Karpas-422 (cell line): Measurements from ENCODE around the gene UNC119. TPM values are rescaled to one million over a fixed set of nuclear protein-coding genes. Genes with fewer than 3 reads are reported as not detected.
"Not testable (repeated sequence)": the region's sequence is repeated elsewhere in the genome, so short reads cannot be mapped to it uniquely, and the experiment has no call there.

Experiments used
- DNase-seq: peaks from one replicate; pipeline ENCODE4 v3.0.0-alpha.2; 2015
- H2AFZ ChIP-seq: fragments of 200-600 bp; sonication (generic); 2 replicates; pipeline ENCODE4 v1.6.1; 2014; ENCODE audit warnings: antibody characterized with exemption, low read length, mixed read lengths
- H3K27ac ChIP-seq: fragments of 200-600 bp; sonication (generic); 2 replicates; pipeline ENCODE4 v1.5.1; 2014; ENCODE audit warnings: mild to moderate bottlenecking, low read length, moderate library complexity
- H3K27me3 ChIP-seq: fragments of 200-600 bp; sonication (generic); 2 replicates; pipeline ENCODE4 v1.6.1; 2014; ENCODE audit warnings: low read length, mixed read lengths
- H3K36me3 ChIP-seq: fragments of 200-600 bp; sonication (generic); 2 replicates; pipeline ENCODE4 v1.6.1; 2014; ENCODE audit warnings: low read length, mixed read lengths; ENCODE audit not compliant: insufficient read depth
- H3K4me1 ChIP-seq: fragments of 200-600 bp; sonication (generic); 2 replicates; pipeline ENCODE4 v1.6.1; 2014; ENCODE audit warnings: mild to moderate bottlenecking, low read length, mixed read lengths
- H3K4me2 ChIP-seq: fragments of 200-600 bp; sonication (generic); 2 replicates; pipeline ENCODE4 v1.6.1; 2014; ENCODE audit warnings: low read length, low read depth, mild to moderate bottlenecking; ENCODE audit not compliant: poor library complexity, severe bottlenecking
- H3K4me3 ChIP-seq: fragments of 200-600 bp; sonication (generic); 2 replicates; pipeline ENCODE4 v1.5.1; 2014; ENCODE audit warnings: mild to moderate bottlenecking, antibody characterized with exemption, low read length, mixed read lengths
- H3K79me2 ChIP-seq: fragments of 200-600 bp; sonication (generic); 2 replicates; pipeline ENCODE4 v1.6.1; 2014; ENCODE audit warnings: mild to moderate bottlenecking, low read length, mixed read lengths
- H3K9ac ChIP-seq: fragments of 200-600 bp; sonication (generic); 2 replicates; pipeline ENCODE4 v1.6.0; 2014; ENCODE audit warnings: low read length
- H3K9me2 ChIP-seq: fragments of 200-600 bp; sonication (generic), shearing (Covaris generic); replicated peaks from 2 replicates; pipeline ENCODE4 v1.6.0; 2014; ENCODE audit warnings: mild to moderate bottlenecking, low read length, moderate library complexity; ENCODE audit not compliant: insufficient read depth
- H3K9me3 ChIP-seq: fragments of 300-700, 200-600 bp; sonication (generic); 2 replicates; pipeline ENCODE4 v1.6.1; 2014; ENCODE audit warnings: low read length, mixed read lengths
- H4K20me1 ChIP-seq: fragments of 200-600 bp; sonication (generic); 2 replicates; pipeline ENCODE4 v1.6.1; 2014; ENCODE audit warnings: mild to moderate bottlenecking, antibody characterized with exemption, low read length, low read depth; ENCODE audit not compliant: insufficient read depth
- total RNA-seq: library from RNA; depleted of rRNA; stranded (reverse); fragments of >200 nt; shearing (Covaris generic); gene quantifications from 2 replicates; pipeline ENCODE4 v1.2.3, GENCODE V29; 2014; ENCODE audit warnings: low replicate concordance

Gene UNC119
- total RNA-seq, 1 experiment from 2014 or later = 34.0 TPM

DNA sequence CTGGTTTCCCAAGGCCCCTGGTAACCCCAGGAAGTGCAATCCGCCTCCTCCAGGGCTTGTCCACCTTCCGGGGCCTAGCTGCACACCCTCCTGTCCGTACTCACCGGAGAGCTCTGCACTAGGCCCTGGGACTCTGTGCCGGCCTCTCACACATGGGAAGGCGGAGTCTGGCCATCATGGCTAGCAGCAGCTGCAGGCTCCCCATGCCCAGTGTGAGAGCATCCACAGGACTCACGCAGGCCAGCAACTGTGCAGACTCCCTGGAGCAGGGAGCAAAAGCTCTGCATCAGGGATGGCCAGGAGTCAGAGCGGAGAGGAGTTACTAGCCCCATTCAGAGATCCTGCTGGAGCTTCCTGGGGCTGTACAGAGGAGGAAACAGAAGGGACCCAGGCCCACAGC is 26.0 kb downstream of the UNC119 start:
- Histone ChIP-seq H3K27me3 (no peaks in the 10 kb centered on the region), H3K79me2 (no peaks in the 10 kb centered on the region), H3K9ac (no peak overlapping the region), H2AFZ (no peak overlapping the region), H3K9me2 (no peaks in the 10 kb centered on the region), H3K9me3 (no peaks in the 10 kb centered on the region), H3K36me3 (no peaks in the 10 kb centered on the region), H3K27ac (no peak overlapping the region), H3K4me3 (no peak overlapping the region), H4K20me1 (no peaks in the 10 kb centered on the region), H3K4me1 (no peaks in the 10 kb centered on the region), H3K4me2 (no peak overlapping the region)
- no peak for DNase-seq

DNA sequence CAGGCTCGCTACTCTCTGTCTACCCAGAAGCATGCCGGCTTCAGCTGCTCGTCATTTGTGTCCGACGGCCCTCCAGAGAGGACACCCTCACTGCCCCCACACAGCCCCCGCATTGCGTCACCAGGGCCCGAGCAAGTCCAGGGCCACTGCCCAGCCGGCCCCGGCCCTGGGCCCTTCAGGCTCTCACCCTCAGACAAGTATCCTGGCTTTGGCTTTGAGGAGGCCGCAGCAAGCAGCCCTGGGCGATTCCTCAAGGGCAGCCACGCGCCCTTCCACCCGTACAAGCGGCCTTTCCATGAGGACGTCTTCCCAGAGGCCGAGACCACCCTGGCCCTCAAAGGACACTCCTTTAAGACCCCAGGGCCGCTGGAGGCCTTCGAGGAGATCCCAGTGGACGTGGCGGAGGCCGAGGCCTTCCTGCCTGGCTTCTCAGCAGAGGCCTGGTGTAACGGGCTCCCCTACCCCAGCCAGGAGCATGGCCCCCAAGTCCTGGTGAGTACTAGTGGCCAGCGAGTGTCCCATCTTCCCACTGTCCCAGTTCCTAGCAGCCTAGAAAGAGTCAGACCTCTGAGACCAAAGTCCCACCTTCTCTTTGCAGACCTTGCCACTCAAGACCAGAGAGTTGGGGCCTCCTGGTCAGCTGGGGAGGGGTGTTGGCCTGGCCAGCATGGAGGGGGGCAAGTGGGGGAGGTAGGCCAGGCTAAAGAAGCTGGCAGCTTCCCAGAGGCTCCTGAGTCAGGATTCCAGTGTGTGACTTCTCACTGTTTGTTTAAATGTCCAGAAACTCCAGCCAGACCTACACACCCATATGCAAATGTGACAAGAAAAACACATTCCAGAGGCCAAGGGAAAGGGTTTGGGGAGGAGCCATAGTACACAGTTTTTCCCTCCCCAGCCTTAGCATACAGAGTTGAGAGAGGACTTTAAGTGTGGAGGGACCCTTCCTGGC is 27.7 kb downstream of the UNC119 start:
- Histone ChIP-seq H4K20me1 (no peaks in the 10 kb centered on the region), H3K4me2 (no peak overlapping the region), H3K79me2 (no peaks in the 10 kb centered on the region), H3K36me3 (no peaks in the 10 kb centered on the region), H3K4me3 (no peak overlapping the region), H2AFZ (no peak overlapping the region), H3K27me3 (no peaks in the 10 kb centered on the region), H3K9me2 (no peaks in the 10 kb centered on the region), H3K9me3 (no peaks in the 10 kb centered on the region), H3K4me1 (no peaks in the 10 kb centered on the region; the same call in 1 of the 2 replicates), H3K27ac (no peak overlapping the region), H3K9ac (no peak overlapping the region)
- DNase-seq = no peak

DNA sequence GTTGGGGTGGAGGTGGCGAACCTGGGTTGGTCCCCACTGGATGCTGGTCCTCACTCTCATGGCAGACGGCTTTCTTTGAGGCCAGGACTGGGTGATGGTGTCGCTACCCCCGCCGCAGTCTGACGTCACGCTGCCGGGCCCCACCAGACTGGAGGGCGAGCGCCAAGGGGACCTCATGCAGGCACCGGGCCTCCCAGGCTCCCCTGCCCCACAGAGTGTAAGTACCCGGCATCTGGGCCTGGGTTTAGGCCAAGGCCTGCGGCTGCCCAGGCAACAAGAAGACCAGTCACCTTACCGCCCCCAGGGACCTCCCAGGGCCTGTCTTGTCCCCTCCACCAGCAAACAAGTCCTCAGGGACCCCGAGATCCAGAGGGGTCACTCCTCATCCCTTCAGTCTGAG is 28.5 kb downstream of the UNC119 start:
- Histone ChIP-seq H3K4me1 (no peaks in the 10 kb centered on the region; the same call in 1 of the 2 replicates), H3K27ac (no peak overlapping the region), H3K36me3 (no peaks in the 10 kb centered on the region), H3K4me2 (no peak overlapping the region), H3K9me2 (no peaks in the 10 kb centered on the region), H4K20me1 (no peaks in the 10 kb centered on the region), H3K27me3 (no peaks in the 10 kb centered on the region), H3K9ac (no peak overlapping the region), H3K9me3 (no peaks in the 10 kb centered on the region), H3K4me3 (no peak overlapping the region), H2AFZ (no peak overlapping the region), H3K79me2 (no peaks in the 10 kb centered on the region)
- no peak for DNase-seq

DNA sequence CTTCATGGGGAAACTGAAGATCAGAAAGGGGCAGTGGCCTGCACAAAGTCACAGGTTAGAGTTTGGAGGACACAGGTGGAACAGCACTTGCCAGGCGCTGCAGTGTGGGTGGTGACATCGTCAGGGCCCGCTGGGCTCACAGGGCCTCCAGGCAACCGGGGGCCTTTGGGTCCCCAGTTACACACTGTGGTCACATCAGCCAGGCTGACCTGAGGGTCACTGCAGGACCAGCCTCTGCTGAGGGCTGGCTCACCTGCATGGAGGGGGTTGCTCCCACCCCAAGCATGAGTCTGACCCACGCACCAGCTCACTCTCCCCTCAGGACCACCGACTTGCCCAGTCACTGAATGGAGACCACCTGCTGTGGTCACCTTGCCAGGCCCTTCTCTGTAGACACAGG is 29.2 kb downstream of the UNC119 start:
- no peaks in the 10 kb centered on the region for H3K9me3 ChIP-seq
- no peaks in the 10 kb centered on the region for H3K36me3 ChIP-seq
- no peaks in the 10 kb centered on the region for H4K20me1 ChIP-seq
- no peak overlapping the region for H3K4me2 ChIP-seq
- peaks cover 5% of the 10 kb centered on the region for H3K4me1 ChIP-seq
- no peak overlapping the region for H3K4me3 ChIP-seq
- H3K27ac ChIP-seq = no peak overlapping the region
- no peak overlapping the region for H3K9ac ChIP-seq
- no peak overlapping the region for H2AFZ ChIP-seq
- H3K79me2 ChIP-seq = no peaks in the 10 kb centered on the region
- DNase-seq = no peak
- no peaks in the 10 kb centered on the region for H3K9me2 ChIP-seq
- H3K27me3 ChIP-seq = no peaks in the 10 kb centered on the region

DNA sequence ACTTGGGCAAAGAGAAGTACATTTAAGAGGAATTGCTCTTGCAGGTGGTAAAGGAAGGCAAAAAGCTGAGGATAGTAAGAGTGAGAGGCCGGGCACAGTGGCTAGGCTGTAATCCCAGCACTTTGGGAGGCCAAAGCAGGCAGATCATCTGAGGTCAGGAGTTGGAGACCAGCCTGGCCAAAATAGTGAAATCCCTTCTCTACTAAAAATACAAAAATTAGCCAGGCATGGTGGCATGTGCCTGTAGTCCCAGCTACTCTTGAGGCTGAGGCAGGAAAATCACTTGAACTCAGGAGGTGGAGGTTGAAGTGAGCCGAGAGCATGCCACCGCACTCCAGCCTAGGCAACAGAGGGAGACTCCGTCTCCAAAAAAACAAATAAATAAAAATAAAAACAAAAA is 30.1 kb downstream of the UNC119 start:
- DNase-seq, H4K20me1 ChIP-seq: not testable (repeated sequence)

DNA sequence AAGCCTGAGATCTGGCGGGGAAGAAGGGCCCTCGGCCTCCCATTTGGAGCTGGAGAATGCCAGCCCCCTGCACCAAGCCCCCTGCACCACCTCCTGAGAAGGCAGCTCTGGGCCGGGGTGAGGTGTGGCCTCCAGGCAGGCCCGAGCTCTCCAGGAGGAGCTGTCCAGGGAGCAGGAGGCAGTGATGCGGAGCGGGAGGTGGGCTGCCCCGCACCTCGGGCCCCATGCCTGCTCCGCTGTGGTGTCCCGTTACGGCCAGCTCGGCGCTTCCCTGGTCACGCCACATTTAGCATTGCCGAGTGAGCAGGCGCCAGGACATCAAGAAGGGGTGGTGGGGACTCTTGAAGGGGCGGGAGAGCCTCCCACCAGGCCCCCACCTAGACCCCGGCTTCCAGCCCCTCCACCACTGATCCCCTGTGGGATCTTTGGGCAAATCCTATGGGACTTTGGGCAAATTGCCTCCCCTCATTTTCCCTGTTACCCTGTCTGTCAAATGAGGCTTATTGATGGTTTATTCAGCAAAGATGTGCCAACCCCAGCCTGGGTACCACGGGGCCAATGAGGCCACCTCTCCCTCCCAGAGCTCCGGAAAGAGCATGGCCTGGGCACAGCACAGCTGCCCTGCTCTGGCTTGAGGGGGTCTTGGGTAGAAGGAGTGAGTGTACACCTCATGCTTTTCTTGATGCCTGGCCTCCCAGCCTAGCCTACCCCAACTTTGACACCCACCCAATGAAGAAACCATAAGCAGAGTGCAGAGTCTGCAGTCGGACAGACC is 30.9 kb downstream of the UNC119 start:
- no peak overlapping the region for H3K9ac ChIP-seq
- no peaks in the 10 kb centered on the region for H3K9me2 ChIP-seq
- no peaks in the 10 kb centered on the region for H3K9me3 ChIP-seq
- no peaks in the 10 kb centered on the region for H4K20me1 ChIP-seq
- no peak overlapping the region for H3K4me2 ChIP-seq
- no peak overlapping the region for H3K4me3 ChIP-seq
- DNase-seq = no peak
- H3K79me2 ChIP-seq = no peaks in the 10 kb centered on the region
- no peak overlapping the region for H3K27ac ChIP-seq
- no peak overlapping the region for H2AFZ ChIP-seq
- H3K27me3 ChIP-seq = no peaks in the 10 kb centered on the region
- peaks cover 7% of the 10 kb centered on the region for H3K4me1 ChIP-seq
- no peaks in the 10 kb centered on the region for H3K36me3 ChIP-seq

More for the DNA sequence above, 30.1 kb downstream of the UNC119 start:
- not testable (repeated sequence) for H2AFZ ChIP-seq, H3K27me3 ChIP-seq, H3K27ac ChIP-seq, H3K9me2 ChIP-seq, H3K9me3 ChIP-seq, H3K4me3 ChIP-seq, H3K4me1 ChIP-seq, H3K9ac ChIP-seq, H3K4me2 ChIP-seq, H3K79me2 ChIP-seq, H3K36me3 ChIP-seq

DNA sequence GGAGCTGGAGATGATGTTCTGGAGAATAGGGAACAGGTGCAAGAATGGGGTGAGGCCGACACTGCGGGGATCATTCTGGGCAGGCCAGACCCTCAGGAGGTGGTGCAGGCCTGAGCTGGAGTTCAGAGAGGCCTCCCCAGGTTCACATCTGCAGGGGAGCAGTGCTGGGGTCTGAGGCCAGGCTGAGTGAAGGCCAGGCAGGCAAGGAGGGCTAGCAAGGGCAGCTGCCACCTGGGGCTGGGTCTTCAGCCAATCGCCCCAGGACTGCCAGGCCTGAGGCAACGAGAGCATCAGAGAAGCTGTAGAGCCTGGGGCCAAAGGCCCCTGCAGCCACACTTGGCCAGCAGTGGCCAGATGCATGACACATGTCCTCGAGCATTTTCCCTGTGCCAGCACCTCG is 31.7 kb downstream of the UNC119 start:
- no peak for DNase-seq
- no peak overlapping the region for H3K4me2 ChIP-seq
- no peak overlapping the region for H3K4me3 ChIP-seq
- 0 out of 2 replicates have a peak, but pooled peaks cover 3% of the 10 kb centered on the region for H3K9me3 ChIP-seq
- no peaks in the 10 kb centered on the region for H3K27me3 ChIP-seq
- no peak overlapping the region for H2AFZ ChIP-seq
- no peaks in the 10 kb centered on the region for H3K36me3 ChIP-seq
- H3K9ac ChIP-seq = no peak overlapping the region
- H4K20me1 ChIP-seq = no peaks in the 10 kb centered on the region
- no peaks in the 10 kb centered on the region for H3K79me2 ChIP-seq
- H3K27ac ChIP-seq = no peak overlapping the region
- H3K9me2 ChIP-seq = no peaks in the 10 kb centered on the region
- H3K4me1 ChIP-seq = peaks cover 7% of the 10 kb centered on the region

DNA sequence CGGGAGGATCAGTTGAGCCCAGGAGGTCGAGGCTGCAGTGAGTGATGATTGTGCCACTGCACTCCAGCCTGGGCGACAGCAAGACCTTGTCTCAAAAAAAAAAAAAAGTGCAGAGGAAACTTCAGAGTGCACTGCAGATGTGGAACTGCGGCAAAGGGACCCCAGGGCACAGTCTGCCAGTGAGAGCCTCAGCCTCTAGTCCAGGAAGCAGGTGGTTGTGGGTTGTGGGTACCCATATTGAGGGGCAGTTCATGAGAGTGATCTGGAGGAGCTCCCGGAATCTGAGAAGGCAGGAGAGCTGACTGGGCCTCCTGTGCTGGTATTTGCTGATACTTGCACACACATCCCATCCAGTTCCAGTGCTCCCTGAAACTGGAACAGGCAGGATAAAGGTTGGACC is 33.2 kb downstream of the UNC119 start:
- no peaks in the 10 kb centered on the region for H4K20me1 ChIP-seq
- no peaks in the 10 kb centered on the region for H3K27me3 ChIP-seq
- H3K9me3 ChIP-seq = 0 out of 2 replicates have a peak, but pooled peaks cover 3% of the 10 kb centered on the region
- no peaks in the 10 kb centered on the region for H3K79me2 ChIP-seq
- no peak overlapping the region for H3K27ac ChIP-seq
- no peak overlapping the region for H3K4me2 ChIP-seq
- H2AFZ ChIP-seq = no peak overlapping the region
- H3K9me2 ChIP-seq = no peaks in the 10 kb centered on the region
- H3K36me3 ChIP-seq = no peaks in the 10 kb centered on the region
- H3K9ac ChIP-seq = no peak overlapping the region
- no peak for DNase-seq
- peaks cover 7% of the 10 kb centered on the region for H3K4me1 ChIP-seq
- H3K4me3 ChIP-seq = no peak overlapping the region
